Kidney (tissue), 22 donors: ENCODE measurements around the gene SLC25A39. TPM values are rescaled to one million over a fixed set of nuclear protein-coding genes. Genes with fewer than 3 reads are reported as not detected.
"Not testable (repeated sequence)": the region's sequence is repeated elsewhere in the genome, so short reads cannot be mapped to it uniquely, and the experiment has no call there.

Source experiments
- DNase-seq, 5 donors: peaks; one replicate each; pipeline ENCODE4 v3.0.0-alpha.2; 2013 to 2020
- FAIRE-seq: peaks from 2 replicates; lab custom pipeline; 2012; peaks lifted over from hg19 to GRCh38; lab: Jason Lieb, UNC
- H3K27ac ChIP-seq, 2 donors: one replicate each; pipeline ENCODE4 v1.7.0; 2013; ENCODE audit warnings: low read depth in 2 of 2, low read length in 2 of 2, inconsistent platforms in 1 of 2
- H3K27me3 ChIP-seq: one replicate; pipeline ENCODE4 v1.7.1; 2013; ENCODE audit warnings: low read length, inconsistent platforms; ENCODE audit not compliant: control insufficient read depth, insufficient read depth
- H3K36me3 ChIP-seq, 3 donors: one replicate each; pipeline versions ENCODE4 v1.7.0 to v1.7.1; 2013; ENCODE audit warnings: low read length in 3 of 3, control low read depth in 1 of 3, inconsistent platforms in 1 of 3; ENCODE audit not compliant: insufficient read depth in 3 of 3, control insufficient read depth in 2 of 3
- H3K4me1 ChIP-seq, 3 donors: one replicate each; pipeline versions ENCODE4 v1.7.0 to v1.7.1; 2013; ENCODE audit warnings: low read length in 3 of 3, inconsistent platforms in 1 of 3, low read depth in 1 of 3; ENCODE audit not compliant: control insufficient read depth in 2 of 3, insufficient read depth in 2 of 3
- H3K4me3 ChIP-seq, 3 donors: one replicate each; pipeline versions ENCODE4 v1.7.0 to v1.8.1; 2013; ENCODE audit warnings: low read length in 3 of 3, control low read depth in 1 of 3, inconsistent platforms in 1 of 3
- H3K9ac ChIP-seq, 3 donors: one replicate each; pipeline versions ENCODE4 v1.7.0 to v1.7.1; 2013; ENCODE audit warnings: low read length in 3 of 3, control low read depth in 1 of 3, inconsistent platforms in 1 of 3
- H3K9me3 ChIP-seq, 3 donors: one replicate each; pipeline versions ENCODE4 v1.7.0 to v1.7.1; 2013; ENCODE audit warnings: low read length in 3 of 3, control low read depth in 1 of 3, inconsistent platforms in 1 of 3; ENCODE audit not compliant: control insufficient read depth in 2 of 3, insufficient read depth in 1 of 3
- intact Hi-C: fragments of 100-400 bp; cut with DNase I; formaldehyde crosslinking; loops from one replicate; pipeline ENCODE4 v1.11.1; 2022
- long read RNA-seq, 10 donors: library from polyadenylated mRNA in 1 of 10; unstranded in 1 of 10; transcript quantifications; one replicate each; pipeline ENCODE4 v2.0.0 and lab custom pipeline, GENCODE V29; 2021 to 2026
- polyA plus RNA-seq: library from polyadenylated mRNA; stranded (reverse); fragments of 350-450 nt; fragmentation: Illumina TruSeq; extraction: RNeasy Lipid Tissue Mini Kit (QIAGEN cat#74804); gene quantifications from one replicate; pipeline ENCODE4 v1.2.3, GENCODE V29; 2014; ENCODE audit warnings: low read depth, low replicate concordance; ENCODE audit not compliant: insufficient read depth
- total RNA-seq: library from RNA; stranded (reverse); fragmentation: NEBNext Ultra II Directional; extraction: Animal tissue kit (Norgen Biotek cat#: 25700); gene quantifications from one replicate; pipeline ENCODE4 v1.2.1, GENCODE V29; 2021
- TF ChIP-seq, protein P1 (sequence below): IDR thresholded peaks from 3 replicates; pipeline ENCODE4 v1.5.1; 2012; ENCODE audit warnings: mild to moderate bottlenecking, moderate library complexity, borderline replicate concordance; ENCODE audit not compliant: insufficient read depth; ENCODE audit errors: extremely low read depth
- donor health status: control.
- donor health status: control.
- donor health status: control.
- donor health status: control.
- donor health status: control.
- donor health status: DM: yes; HTN: yes; CAD: no.
- donor health status: Normal renal cell carcinoma (clear cell type).

The SLC25A39 gene
- total RNA-seq (107 TPM), polyA plus RNA-seq (389 TPM)
- long read RNA-seq, donor 1, transcript SLC25A39-202 (12 exons, 1,565 nt): minor isoform, 10 of 27 reads
- long read RNA-seq, donor 1, transcript SLC25A39-201 (12 exons, 1,607 nt): major isoform, 17 of 27 reads
- long read RNA-seq, donor 1, partial matches to known transcripts: 0 of 27 reads
- long read RNA-seq, donor 1, other reads (novel, unspliced or antisense): 0 of 27 reads
- long read RNA-seq, donor 2, transcript SLC25A39-201 (12 exons, 1,607 nt): major isoform, 27 of 31 reads
- long read RNA-seq, donor 2, partial matches to known transcripts: 0 of 31 reads
- long read RNA-seq, donor 2, other reads (novel, unspliced or antisense): 0 of 31 reads
- long read RNA-seq, donor 3, transcript SLC25A39-201 (12 exons, 1,607 nt): major isoform, 25 of 40 reads
- long read RNA-seq, donor 3, transcript SLC25A39-202 (12 exons, 1,565 nt): minor isoform, 12 of 40 reads
- long read RNA-seq, donor 3, partial matches to known transcripts: 0 of 40 reads
- long read RNA-seq, donor 3, other reads (novel, unspliced or antisense): 0 of 40 reads
- long read RNA-seq, donor 4, transcript SLC25A39-202 (12 exons, 1,565 nt): minor isoform, 7 of 33 reads
- long read RNA-seq, donor 4, transcript SLC25A39-201 (12 exons, 1,607 nt): major isoform, 24 of 33 reads
- long read RNA-seq, donor 4, partial matches to known transcripts: 0 of 33 reads
- long read RNA-seq, donor 4, other reads (novel, unspliced or antisense): 0 of 33 reads
- long read RNA-seq, donor 5, partial matches to known transcripts: 0 of 3 reads
- long read RNA-seq, donor 5, other reads (novel, unspliced or antisense): 0 of 3 reads
- long read RNA-seq, donor 6, transcript SLC25A39-201 (12 exons, 1,607 nt): major isoform, 16 of 25 reads
- long read RNA-seq, donor 6, partial matches to known transcripts: 0 of 25 reads
- long read RNA-seq, donor 6, other reads (novel, unspliced or antisense): 0 of 25 reads
- long read RNA-seq, donor 7, transcript SLC25A39-201 (12 exons, 1,607 nt): major isoform, 98 of 185 reads
- long read RNA-seq, donor 7, transcript SLC25A39-202 (12 exons, 1,565 nt): minor isoform, 27 of 185 reads
- long read RNA-seq, donor 7, partial matches to known transcripts: 40 of 185 reads
- long read RNA-seq, donor 7, other reads (novel, unspliced or antisense): 15 of 185 reads
- long read RNA-seq, donor 8, transcript SLC25A39-201 (12 exons, 1,607 nt): major isoform, 22 of 33 reads
- long read RNA-seq, donor 8, transcript SLC25A39-202 (12 exons, 1,565 nt): minor isoform, 10 of 33 reads
- long read RNA-seq, donor 8, partial matches to known transcripts: 0 of 33 reads
- long read RNA-seq, donor 8, other reads (novel, unspliced or antisense): 0 of 33 reads
- long read RNA-seq, donor 9, transcript SLC25A39-201 (12 exons, 1,607 nt): major isoform, 20 of 23 reads
- long read RNA-seq, donor 9, partial matches to known transcripts: 0 of 23 reads
- long read RNA-seq, donor 9, other reads (novel, unspliced or antisense): 0 of 23 reads
- long read RNA-seq, donor 10, transcript SLC25A39-202 (12 exons, 1,565 nt): minor isoform, 5 of 21 reads
- long read RNA-seq, donor 10, transcript SLC25A39-201 (12 exons, 1,607 nt): major isoform, 13 of 21 reads
- long read RNA-seq, donor 10, partial matches to known transcripts: 0 of 21 reads
- long read RNA-seq, donor 10, other reads (novel, unspliced or antisense): 0 of 21 reads

GRCh38 chr17:44324571-44325275 lies at the start of gene SLC25A39:
Gene SLC25A39 (minus strand): TSS chr17:44324823. CDS start chr17:44323562, 1,261 bp downstream.
- TF ChIP-seq, protein P1, sequence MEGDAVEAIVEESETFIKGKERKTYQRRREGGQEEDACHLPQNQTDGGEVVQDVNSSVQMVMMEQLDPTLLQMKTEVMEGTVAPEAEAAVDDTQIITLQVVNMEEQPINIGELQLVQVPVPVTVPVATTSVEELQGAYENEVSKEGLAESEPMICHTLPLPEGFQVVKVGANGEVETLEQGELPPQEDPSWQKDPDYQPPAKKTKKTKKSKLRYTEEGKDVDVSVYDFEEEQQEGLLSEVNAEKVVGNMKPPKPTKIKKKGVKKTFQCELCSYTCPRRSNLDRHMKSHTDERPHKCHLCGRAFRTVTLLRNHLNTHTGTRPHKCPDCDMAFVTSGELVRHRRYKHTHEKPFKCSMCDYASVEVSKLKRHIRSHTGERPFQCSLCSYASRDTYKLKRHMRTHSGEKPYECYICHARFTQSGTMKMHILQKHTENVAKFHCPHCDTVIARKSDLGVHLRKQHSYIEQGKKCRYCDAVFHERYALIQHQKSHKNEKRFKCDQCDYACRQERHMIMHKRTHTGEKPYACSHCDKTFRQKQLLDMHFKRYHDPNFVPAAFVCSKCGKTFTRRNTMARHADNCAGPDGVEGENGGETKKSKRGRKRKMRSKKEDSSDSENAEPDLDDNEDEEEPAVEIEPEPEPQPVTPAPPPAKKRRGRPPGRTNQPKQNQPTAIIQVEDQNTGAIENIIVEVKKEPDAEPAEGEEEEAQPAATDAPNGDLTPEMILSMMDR: peak; percentile 10
- Histone ChIP-seq H3K4me3 (peak within 1 kb of the TSS; percentile 60 to 80 (median 77)), H3K9ac (peak within 1 kb of the TSS; percentile 22 to 88 (median 78)), H3K36me3 (peaks cover 0 to 25% (median 16%) of the 10 kb centered on the region in 3 donors), H3K9me3 (no peaks in the 10 kb centered on the region), H3K27ac (peak within 1 kb of the TSS; percentile 94 to 97), H3K27me3 (no peaks in the 10 kb centered on the region), H3K4me1 (peaks cover 0 to 14% (median 0%) of the 10 kb centered on the region in 3 donors)
- DNase-seq (peak; percentile 95 to 98 (median 96)), FAIRE-seq (no peak)
- intact Hi-C loops: loop anchor here (5.0 kb wide), 1 partner anchor 112 kb away; no protein-coding TSS in a partner anchor

DNA sequence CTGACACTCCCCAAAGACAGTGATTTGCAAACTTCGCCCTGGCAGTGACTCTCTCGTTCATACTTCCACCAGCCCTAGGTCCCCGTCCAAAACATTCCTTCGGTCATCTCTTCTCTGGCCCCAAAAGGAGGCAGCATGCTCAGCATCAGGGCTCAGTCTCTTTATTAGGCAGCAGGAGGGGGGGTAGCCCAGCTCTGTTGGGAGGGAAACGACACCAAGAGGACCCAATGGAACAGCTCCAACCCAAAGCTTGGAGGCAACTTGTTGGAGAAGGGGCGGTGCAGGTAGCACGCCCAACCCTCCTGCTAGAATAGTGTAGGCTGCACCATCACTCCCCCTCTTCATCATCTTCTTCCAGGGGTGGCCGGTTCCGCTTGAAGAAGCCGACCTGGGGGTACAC lies 47.4 kb upstream of the SLC25A39 start:
- Histone ChIP-seq H3K9me3 (no peaks in the 10 kb centered on the region), H3K27me3 (no peaks in the 10 kb centered on the region), H3K4me3 (no peak overlapping the region), H3K27ac (no peak overlapping the region), H3K9ac (no peak overlapping the region), H3K36me3 (no peaks in the 10 kb centered on the region), H3K4me1 (peaks cover 0 to 4% (median 0%) of the 10 kb centered on the region in 3 donors)
- DNase-seq: peak in 1 of 5 donors; percentile 39
- no peak for FAIRE-seq
- intact Hi-C loops: no loop called here
- TF ChIP-seq, protein P1: no peak

- H3K27ac ChIP-seq, H3K36me3 ChIP-seq, FAIRE-seq, H3K27me3 ChIP-seq, H3K9ac ChIP-seq, H3K4me1 ChIP-seq, H3K4me3 ChIP-seq, intact Hi-C loops, H3K9me3 ChIP-seq: not testable (repeated sequence)
- peak in 3 of 5 donors; percentile 53 to 59 (median 54) for DNase-seq
Measured at GRCh38 chr17:44369414-44370023, 44.9 kb upstream of the SLC25A39 start.

GRCh38 chr17:44368391-44369243 lies 44.0 kb upstream of the SLC25A39 start:
- H3K9ac ChIP-seq, H3K4me3 ChIP-seq, H3K9me3 ChIP-seq, H3K4me1 ChIP-seq, H3K27me3 ChIP-seq, intact Hi-C loops, H3K36me3 ChIP-seq, H3K27ac ChIP-seq, FAIRE-seq: not testable (repeated sequence)
- DNase-seq: peak in 1 of 5 donors; percentile 52
